Activated gamma-delta T cell (primary cell): ENCODE measurements around the gene RBM20.

Experiments used
- DNase-seq: peaks from one replicate; lab custom pipeline; 2025; lab: John Stamatoyannopoulos, UW

RBM20 gene

GRCh38 chr10:110789604-110790433, 145.7 kb downstream of the RBM20 start:
- no peak for DNase-seq

GRCh38 chr10:110790913-110791506, 146.9 kb downstream of the RBM20 start:
- DNase-seq: no peak

GRCh38 chr10:110791541-110792073, 147.5 kb downstream of the RBM20 start:
- DNase-seq: no peak

GRCh38 chr10:110792476-110793125, 148.5 kb downstream of the RBM20 start:
- no peak for DNase-seq

- DNase-seq: no peak
Observed at GRCh38 chr10:110793128-110793812, 149.1 kb downstream of the RBM20 start.

- DNase-seq: no peak
Observed at GRCh38 chr10:110793886-110794285, 149.8 kb downstream of the RBM20 start.

- DNase-seq: no peak
Observed at GRCh38 chr10:110794808-110795207, 150.7 kb downstream of the RBM20 start.

- no peak for DNase-seq
Observed at GRCh38 chr10:110797416-110797815, 153.3 kb downstream of the RBM20 start.

GRCh38 chr10:110798340-110798739, 154.2 kb downstream of the RBM20 start:
- DNase-seq: no peak

GRCh38 chr10:110802090-110802489, 158.0 kb downstream of the RBM20 start:
- no peak for DNase-seq

GRCh38 chr10:110802551-110803238, 158.6 kb downstream of the RBM20 start:
- no peak for DNase-seq

- no peak for DNase-seq
Observed at GRCh38 chr10:110803239-110803749, 159.2 kb downstream of the RBM20 start.

- no peak for DNase-seq
Observed at GRCh38 chr10:110803830-110804338, 159.7 kb downstream of the RBM20 start.

GRCh38 chr10:110804376-110804775, 160.2 kb downstream of the RBM20 start:
- no peak for DNase-seq

- DNase-seq: no peak
Observed at GRCh38 chr10:110805292-110805691, 161.2 kb downstream of the RBM20 start.

GRCh38 chr10:110806335-110806734, 162.2 kb downstream of the RBM20 start:
- no peak for DNase-seq

GRCh38 chr10:110808123-110808522, 164.0 kb downstream of the RBM20 start:
- no peak for DNase-seq

- no peak for DNase-seq
Observed at GRCh38 chr10:110808615-110809014, 164.5 kb downstream of the RBM20 start.

- no peak for DNase-seq
Observed at GRCh38 chr10:110810625-110811024, 166.5 kb downstream of the RBM20 start.

- no peak for DNase-seq
Observed at GRCh38 chr10:110811791-110812581, 167.8 kb downstream of the RBM20 start.
